GM18517 (cell line): ENCODE results near the gene SETD3.

Experiments
- ATAC-seq: cut with Tn5 transposase; IDR thresholded peaks from one replicate; pipeline ENCODE4 v1.9.1; 2021; ENCODE audit warnings: mild to moderate bottlenecking, moderate library complexity; ENCODE audit not compliant: unreplicated experiment

SETD3 gene

GRCh38 chr14:99425272-99425681 is 55.4 kb downstream of the SETD3 start:
- ATAC-seq, result no peak

GRCh38 chr14:99424306-99424877 is 56.3 kb downstream of the SETD3 start:
- ATAC-seq, result no peak

DNA sequence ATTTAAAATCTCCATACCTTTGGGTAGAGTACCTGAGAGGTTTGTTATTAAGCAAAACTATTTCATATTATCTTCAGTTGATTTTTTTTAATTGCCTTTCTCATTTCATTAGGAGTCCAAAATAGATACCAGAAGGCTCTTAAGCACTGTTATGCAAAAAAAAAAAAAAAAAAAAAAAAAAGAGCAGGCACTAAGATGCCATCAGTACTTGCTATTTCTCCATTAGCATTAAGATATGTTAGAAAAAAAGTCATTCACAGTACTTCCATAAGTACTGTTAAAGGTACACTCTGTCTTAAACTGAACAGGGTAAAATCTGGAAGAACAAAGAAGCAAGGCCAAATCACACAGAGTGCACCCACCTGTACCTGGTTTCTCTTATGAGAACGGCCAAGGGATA is 57.2 kb downstream of the SETD3 start:
- ATAC-seq, result no peak

- ATAC-seq, result no peak
These were observed 58.2 kb downstream of the SETD3 start for GRCh38 chr14:99422228-99423010.

GRCh38 chr14:99420711-99421110 is 59.9 kb downstream of the SETD3 start:
- ATAC-seq, result no peak

- ATAC-seq, result no peak
These were observed 60.8 kb downstream of the SETD3 start for GRCh38 chr14:99419905-99420304.

DNA sequence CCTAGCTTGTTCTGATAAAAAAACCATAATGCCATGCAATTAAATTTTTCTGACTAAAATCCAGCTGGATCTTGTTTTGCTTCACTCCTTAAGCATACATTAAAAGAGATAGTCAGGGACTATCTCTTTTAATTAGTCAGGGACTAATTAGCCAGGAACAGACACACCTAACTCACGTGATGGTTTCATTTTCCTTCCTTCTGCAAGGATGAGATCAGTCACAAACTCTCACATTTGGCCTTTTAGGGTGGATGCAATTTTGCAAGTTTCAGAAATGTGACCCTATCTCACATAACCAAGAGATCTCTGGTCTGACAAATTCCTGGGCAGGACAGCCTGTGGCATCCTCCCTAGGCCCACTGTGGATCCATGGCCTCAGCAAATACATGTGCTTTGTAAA is 62.4 kb downstream of the SETD3 start:
- ATAC-seq, result no peak

- no peak for ATAC-seq
These were observed 63.8 kb downstream of the SETD3 start for GRCh38 chr14:99416909-99417308.

GRCh38 chr14:99415496-99416281 is 65.0 kb downstream of the SETD3 start:
- ATAC-seq, result peak; percentile 96

GRCh38 chr14:99413911-99414310 is 66.7 kb downstream of the SETD3 start:
- ATAC-seq, result no peak

DNA sequence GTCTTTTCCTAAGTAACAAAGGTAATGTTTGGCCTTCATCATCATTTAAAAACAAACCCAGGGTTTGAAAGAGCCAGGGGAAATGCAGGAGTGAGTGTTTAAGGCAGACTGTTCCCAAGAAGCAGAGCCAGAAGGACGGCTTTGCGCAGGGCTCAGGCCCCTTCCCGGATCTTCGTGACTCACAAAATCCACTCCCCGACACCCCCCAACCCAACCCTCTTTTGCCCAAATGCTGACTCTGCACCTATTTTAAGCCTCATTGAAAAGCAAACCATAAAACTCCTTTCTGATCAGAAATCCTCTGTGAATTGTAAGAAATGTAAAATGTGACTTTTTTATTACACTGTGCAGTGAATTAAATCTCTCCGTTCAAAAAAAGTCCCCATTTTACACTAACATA is 67.5 kb downstream of the SETD3 start:
- no peak for ATAC-seq

- no peak for ATAC-seq
These were observed 68.3 kb downstream of the SETD3 start for GRCh38 chr14:99412117-99413061.

GRCh38 chr14:99410019-99410418 is 70.6 kb downstream of the SETD3 start:
- ATAC-seq, result no peak

DNA sequence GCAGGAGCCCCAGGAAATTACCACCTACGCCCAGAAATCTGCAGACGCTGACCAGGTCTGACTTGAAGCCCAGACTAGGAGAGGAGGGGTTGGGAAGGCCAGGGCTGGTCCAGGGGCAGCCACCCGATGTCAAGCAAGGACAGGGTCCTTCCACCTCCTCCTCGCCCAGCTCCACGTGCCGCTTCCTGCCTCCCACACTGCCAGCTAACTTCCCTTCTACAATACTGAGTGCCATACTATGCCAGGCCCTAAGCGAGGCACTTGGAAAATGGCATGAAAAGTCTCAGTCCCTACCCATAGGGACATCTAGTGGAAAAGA is 71.7 kb downstream of the SETD3 start:
- no peak for ATAC-seq

DNA sequence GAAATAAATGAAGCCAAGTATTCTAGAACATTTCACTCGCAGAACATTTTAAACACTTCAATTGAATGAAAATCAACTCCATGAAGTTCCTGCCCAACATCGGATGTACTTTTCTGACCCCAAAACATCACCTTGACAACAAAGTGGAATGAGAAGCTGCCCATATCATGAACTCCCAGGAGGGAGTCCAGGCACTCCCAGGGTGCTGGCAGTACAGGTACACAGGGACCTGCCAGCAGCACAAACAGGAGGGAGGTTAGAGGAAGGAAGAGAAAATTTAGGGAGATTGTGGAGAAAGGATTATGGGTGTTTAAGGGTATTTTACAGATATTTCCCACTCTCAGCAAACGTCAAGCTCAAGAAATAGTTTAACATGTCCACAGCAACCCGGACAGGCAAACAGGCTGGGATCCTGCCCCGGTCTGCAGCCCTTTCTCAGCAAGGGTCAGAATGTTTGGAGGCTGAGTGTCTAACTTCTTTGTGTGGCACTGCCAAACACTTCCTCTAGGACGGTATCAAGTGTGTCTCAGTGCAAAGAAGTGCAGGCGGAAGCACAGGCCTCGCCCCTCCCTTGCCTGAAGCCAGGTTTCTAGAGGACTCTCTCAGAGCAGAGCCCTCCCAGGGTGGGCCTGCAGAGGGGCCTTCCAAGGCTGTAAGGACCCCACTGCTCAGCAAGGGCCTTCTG is 72.2 kb downstream of the SETD3 start:
- ATAC-seq, result no peak

DNA sequence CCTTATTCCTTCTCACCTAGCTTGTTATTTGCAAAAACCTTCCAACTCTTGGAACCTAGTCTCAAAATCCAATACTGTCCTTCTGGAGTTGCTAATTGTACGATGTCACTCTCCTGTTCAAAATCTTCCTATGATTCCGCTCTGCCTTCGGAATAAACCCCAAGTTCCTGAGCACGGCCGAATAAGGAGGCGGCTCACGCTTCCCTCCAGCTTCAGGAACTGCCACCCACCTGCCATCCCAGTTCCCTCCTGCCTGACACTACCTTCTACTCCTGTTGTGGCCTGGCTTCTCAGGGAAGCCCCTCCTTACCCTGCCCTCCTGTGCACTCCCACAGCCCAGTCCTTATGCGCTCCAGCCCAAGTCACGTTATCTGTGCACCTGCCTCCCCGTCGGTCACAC is 73.2 kb downstream of the SETD3 start:
- no peak for ATAC-seq

DNA sequence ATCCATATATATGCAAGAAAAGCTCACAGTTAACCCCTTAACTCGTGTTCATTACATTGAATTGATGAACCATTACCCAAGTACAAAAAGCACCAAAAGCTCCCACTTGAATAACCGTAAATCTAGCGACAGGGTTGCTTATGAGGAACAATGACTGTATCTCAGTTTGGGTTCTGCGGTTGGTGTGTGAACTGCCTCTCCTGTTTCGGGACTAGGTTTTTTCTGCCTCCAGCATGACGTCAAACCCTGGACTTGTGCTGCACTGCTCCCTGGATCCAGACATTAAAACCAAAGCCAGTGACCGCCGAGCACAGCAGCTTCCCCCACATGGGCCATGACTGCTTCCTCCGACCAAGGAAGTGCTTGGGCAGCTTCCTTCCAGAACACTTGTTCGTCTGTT is 77.7 kb downstream of the SETD3 start:
- ATAC-seq, result no peak

GRCh38 chr14:99402285-99402648 is 78.4 kb downstream of the SETD3 start:
- ATAC-seq, result no peak

DNA sequence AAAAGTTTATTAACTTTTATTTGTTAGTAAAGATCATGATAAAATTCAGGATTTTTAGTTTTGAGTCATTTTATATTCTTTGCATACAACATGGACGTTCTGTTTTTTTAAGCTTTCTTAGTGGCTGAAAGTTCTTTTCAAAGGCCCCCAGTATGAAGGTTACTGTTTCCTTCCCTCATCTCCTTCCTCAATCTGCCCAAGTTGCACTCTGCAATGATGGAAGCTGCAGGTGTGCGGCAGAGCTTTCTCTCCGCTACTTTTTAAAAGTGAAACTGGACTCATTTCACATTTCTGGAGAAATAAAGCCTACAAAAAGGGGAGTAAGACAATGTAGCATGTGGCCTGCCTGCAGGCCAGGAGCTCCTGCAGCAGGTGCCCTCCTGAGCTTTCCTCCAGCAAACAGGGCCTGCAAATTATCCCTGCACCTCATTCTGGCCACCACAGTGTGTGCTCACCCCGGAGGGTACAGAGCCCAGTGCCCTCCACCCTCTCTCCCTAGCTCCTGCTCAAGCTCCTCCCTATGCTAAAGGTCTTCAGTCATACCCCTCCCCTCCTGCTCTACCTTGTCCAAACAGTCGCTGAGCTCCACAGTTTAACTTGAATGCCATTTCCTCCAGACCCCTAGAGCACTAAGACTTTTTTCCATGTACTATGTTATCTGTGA is 78.9 kb downstream of the SETD3 start:
- no peak for ATAC-seq

DNA sequence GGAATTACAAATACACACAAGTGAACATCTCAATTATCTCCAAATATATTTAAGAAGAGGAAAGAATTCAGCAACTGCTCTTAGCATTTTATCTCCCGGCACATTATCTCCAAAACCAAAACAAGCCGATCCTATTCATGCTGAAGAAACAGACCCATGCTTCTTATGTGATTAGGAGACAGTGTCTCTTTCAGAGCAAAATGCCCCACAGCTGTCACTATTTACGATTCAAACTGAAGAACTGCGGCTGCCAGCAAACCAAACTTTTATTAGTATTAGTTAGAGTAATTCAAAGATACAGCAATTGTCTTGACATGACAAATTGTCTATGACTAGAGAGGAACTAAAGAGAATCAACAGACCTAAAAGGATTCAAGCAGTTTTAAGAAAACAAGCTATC is 79.4 kb downstream of the SETD3 start:
- ATAC-seq, result no peak
